SK-N-MC (cell line): ENCODE data around the gene KCNK15.

Source experiments
- EZH2 ChIP-seq: fragments of 200-600 bp; sonication (generic); IDR thresholded peaks from one replicate; pipeline ENCODE4 v1.6.1; 2017; ENCODE audit warnings: antibody characterized with exemption
- POLR2AphosphoS5 ChIP-seq: IDR thresholded peaks from 2 replicates; pipeline ENCODE4 v1.6.1; 2012; ENCODE audit warnings: mild to moderate bottlenecking, low read depth, low read length, borderline replicate concordance

GRCh38 chr20:44719841-44720240 is 25.8 kb upstream of the KCNK15 start:
- TF ChIP-seq EZH2 (no peak), POLR2AphosphoS5 (no peak)
